SK-N-SH (cell line): Measurements from ENCODE around the gene SCD5. TPM values are rescaled to one million over a fixed set of nuclear protein-coding genes. Genes with fewer than 3 reads are reported as not detected.

Source experiments
- CTCF ChIA-PET: fragments of 300-600, 350-600 bp; formaldehyde crosslinking; extraction: SDS; loops from one replicate; lab custom pipeline; 2021; lab: Yijun Ruan, JAX
- POLR2A ChIA-PET: fragments of 350-600 bp; sonication (Branson Sonifier 250); formaldehyde crosslinking; extraction: SDS; loops from one replicate; lab custom pipeline; 2020; ENCODE audit warnings: antibody characterized with exemption, inconsistent platforms; lab: Yijun Ruan, JAX
- DNase-seq: peaks from one replicate; pipeline ENCODE4 v3.0.0; 2012
- H2AFZ ChIP-seq: fragments of 200-600 bp; sonication (generic); 2 replicates; pipeline ENCODE4 v1.8.1; 2016; ENCODE audit warnings: antibody characterized with exemption, mild to moderate bottlenecking, low read depth
- H3F3A ChIP-seq: fragments of 200-600 bp; sonication (generic); replicated peaks from 2 replicates; pipeline ENCODE3; 2016; ENCODE audit warnings: antibody characterized with exemption, mild to moderate bottlenecking; ENCODE audit not compliant: insufficient read depth
- H3K27ac ChIP-seq, 2 experiments: fragments of 200-500 bp in 1 of 2; fragments of 200-600 bp in 1 of 2; sonication (Bioruptor generic) in 1 of 2; sonication (generic), shearing (Covaris generic) in 1 of 2; 2 replicates each; pipeline versions ENCODE4 v1.5.1 to v1.6.1; 2014 to 2016; ENCODE audit warnings: low read depth in 2 of 2, inconsistent platforms in 1 of 2, low read length in 1 of 2, mild to moderate bottlenecking in 1 of 2, mixed read lengths in 1 of 2
- H3K27me3 ChIP-seq: fragments of 200-600 bp; sonication (generic), shearing (Covaris generic); 2 replicates; pipeline ENCODE4 v1.6.1; 2016; ENCODE audit warnings: mixed run types; ENCODE audit not compliant: insufficient read depth
- H3K36me3 ChIP-seq, 2 experiments: fragments of 200-500 bp in 1 of 2; fragments of 200-600 bp in 1 of 2; sonication (Bioruptor generic) in 1 of 2; sonication (generic) in 1 of 2; replicated peaks in 1 of 2; 2 replicates each; pipeline versions ENCODE3 to v1.5.1; 2014 to 2016; ENCODE audit warnings: low read length in 1 of 2, mild to moderate bottlenecking in 1 of 2; ENCODE audit not compliant: insufficient read depth in 2 of 2, control insufficient read depth in 1 of 2
- H3K4me1 ChIP-seq, 2 experiments: fragments of 200-500 bp in 1 of 2; fragments of 200-600 bp in 1 of 2; sonication (Bioruptor generic) in 1 of 2; sonication (generic), shearing (Covaris generic) in 1 of 2; 2 replicates each; pipeline versions ENCODE4 v1.5.1 to v1.6.1; 2014 to 2016; ENCODE audit warnings: low read depth in 1 of 2, low read length in 1 of 2, mixed run types in 1 of 2; ENCODE audit not compliant: insufficient read depth in 2 of 2, control insufficient read depth in 1 of 2
- H3K4me2 ChIP-seq: fragments of 200-600 bp; sonication (generic), shearing (Covaris generic); 2 replicates; pipeline ENCODE4 v1.6.1; 2017; ENCODE audit warnings: mixed run types
- H3K4me3 ChIP-seq, 2 experiments: fragments of 200-500 bp in 1 of 2; fragments of 200-600 bp in 1 of 2; sonication (Bioruptor generic) in 1 of 2; sonication (generic), shearing (Covaris generic) in 1 of 2; 2 replicates each; pipeline versions ENCODE4 v1.5.1 to v1.8.1; 2014 to 2016; ENCODE audit warnings: low read depth in 2 of 2, inconsistent platforms in 1 of 2, low read length in 1 of 2, mild to moderate bottlenecking in 1 of 2, mixed read lengths in 1 of 2, moderate library complexity in 1 of 2
- H3K79me2 ChIP-seq: fragments of 200-600 bp; sonication (generic); 2 replicates; pipeline ENCODE4 v1.8.1; 2017; ENCODE audit warnings: mild to moderate bottlenecking; ENCODE audit not compliant: insufficient read depth
- H3K9ac ChIP-seq: fragments of 200-600 bp; sonication (generic); 2 replicates; pipeline ENCODE4 v1.6.1; 2017; ENCODE audit warnings: mixed run types
- H3K9me2 ChIP-seq: fragments of 200-600 bp; sonication (generic); 2 replicates; pipeline ENCODE4 v1.6.1; 2017; ENCODE audit warnings: mixed run types
- H3K9me3 ChIP-seq: fragments of 200-600 bp; sonication (generic); 2 replicates; pipeline ENCODE4 v1.6.1; 2017; ENCODE audit warnings: mixed run types, mild to moderate bottlenecking, moderate library complexity
- H4K20me1 ChIP-seq: fragments of 200-600 bp; sonication (generic); 2 replicates; pipeline ENCODE4 v1.6.1; 2017; ENCODE audit warnings: mild to moderate bottlenecking, mixed run types; ENCODE audit not compliant: insufficient read depth
- ELF1 ChIP-seq: IDR thresholded peaks from 2 replicates; pipeline ENCODE4 v1.4.0; 2012
- EZH2phosphoT487 ChIP-seq: fragments of 200-600 bp; sonication (generic); IDR thresholded peaks from 2 replicates; pipeline ENCODE4 v1.6.1; 2017; ENCODE audit warnings: low read depth, mixed run types, mild to moderate bottlenecking, antibody characterized with exemption, moderate library complexity, borderline replicate concordance
- FOXM1 ChIP-seq: IDR thresholded peaks from 2 replicates; pipeline ENCODE4 v1.4.0; 2012; ENCODE audit warnings: low read depth, mild to moderate bottlenecking
- GABPA ChIP-seq: IDR thresholded peaks from 2 replicates; pipeline ENCODE4 v1.4.0; 2012; ENCODE audit warnings: low read depth, mild to moderate bottlenecking
- IRF3 ChIP-seq: fragments of 150-350 bp; IDR thresholded peaks from 2 replicates; pipeline ENCODE4 v1.6.1; 2016; ENCODE audit warnings: mild to moderate bottlenecking, low read depth, low read length
- NFIC ChIP-seq: IDR thresholded peaks from 2 replicates; pipeline ENCODE4 v1.4.0; 2012; ENCODE audit warnings: borderline replicate concordance
- NRF1 ChIP-seq: IDR thresholded peaks from 2 replicates; pipeline ENCODE4 v1.6.1; 2012; ENCODE audit warnings: low read depth, mild to moderate bottlenecking, low read length
- POLR2AphosphoS5 ChIP-seq: IDR thresholded peaks from 2 replicates; pipeline ENCODE4 v1.6.1; 2012; ENCODE audit warnings: low read depth, low read length
- RAD21 ChIP-seq: IDR thresholded peaks from 2 replicates; pipeline ENCODE4 v1.6.1; 2012; ENCODE audit warnings: mild to moderate bottlenecking, low read length
- RCOR1 ChIP-seq: fragments of 150-350 bp; IDR thresholded peaks from 2 replicates; pipeline ENCODE4 v1.6.1; 2017; ENCODE audit warnings: antibody characterized with exemption, low read length
- REST ChIP-seq: IDR thresholded peaks from 2 replicates; pipeline ENCODE4 v1.6.1; 2012; ENCODE audit warnings: mild to moderate bottlenecking, low read depth, low read length, moderate library complexity
- SIN3A ChIP-seq: IDR thresholded peaks from 2 replicates; pipeline ENCODE4 v1.6.1; 2012; ENCODE audit warnings: low read depth, mild to moderate bottlenecking, low read length, moderate library complexity, borderline replicate concordance
- TEAD4 ChIP-seq: IDR thresholded peaks from 2 replicates; pipeline ENCODE4 v1.4.0; 2012; ENCODE audit warnings: mild to moderate bottlenecking, borderline replicate concordance; ENCODE audit not compliant: insufficient read depth
- USF1 ChIP-seq: IDR thresholded peaks from 2 replicates; pipeline ENCODE4 v1.4.0; 2012; ENCODE audit warnings: low read depth, borderline replicate concordance
- USF2 ChIP-seq: fragments of 150-350 bp; IDR thresholded peaks from 2 replicates; pipeline ENCODE4 v1.6.1; 2017; ENCODE audit warnings: antibody characterized with exemption, low read length, low read depth, borderline replicate concordance
- WGBS: methylation state at CpG from one replicate; pipeline ENCODE4 v1.1.6; 2017; ENCODE audit warnings: low lambda C conversion rate; 5-methylcytosine and 5-hydroxymethylcytosine counted together
- polyA plus RNA-seq, 3 experiments: library from polyadenylated mRNA; depleted of rRNA; stranded (reverse); fragments of >200 nt; gene quantifications; 2 replicates each; pipeline ENCODE4 v1.2.3, GENCODE V29; 2012

Gene SCD5
- polyA plus RNA-seq, 1 of the 3 experiments (the other 2 are of a cell fraction), result 23.7 TPM

- no peaks in the 10 kb centered on the region for H3K9me3 ChIP-seq
- peaks cover 0 to 5% of the 10 kb centered on the region in 2 experiments for H3K36me3 ChIP-seq
- no peak for DNase-seq
- no peaks in the 10 kb centered on the region; the same call in 1 of the 2 replicates for H4K20me1 ChIP-seq
- no peaks in the 10 kb centered on the region for H3K9me2 ChIP-seq
- no peak overlapping the region for H2AFZ ChIP-seq
- peaks cover 62% of the 10 kb centered on the region for H3K79me2 ChIP-seq
- H3K27me3 ChIP-seq, result no peaks in the 10 kb centered on the region
- CTCF ChIA-PET, result interaction anchor here (0.7 to 1.4 kb wide), 2 partner anchors 36 to 53 kb away, joined by 3 to 4 read pairs; no protein-coding TSS in a partner anchor
- TF ChIP-seq ELF1, result no peak
- no peak for TF ChIP-seq NFIC
- TF ChIP-seq GABPA, result no peak
- no peak for TF ChIP-seq IRF3
- TF ChIP-seq EZH2phosphoT487, result no peak
- no peak for TF ChIP-seq RAD21
- TF ChIP-seq NRF1, result no peak
- no peak for TF ChIP-seq USF2
- TF ChIP-seq USF1, result no peak
- no peak for TF ChIP-seq SIN3A
- no peak for TF ChIP-seq RCOR1
- no peak for TF ChIP-seq TEAD4
- TF ChIP-seq REST, result no peak
- TF ChIP-seq POLR2AphosphoS5, result no peak
- TF ChIP-seq FOXM1, result no peak
- TF ChIP-seq, all 33 proteins: peak for 0
- POLR2A ChIA-PET, result no interaction called here
- no peak overlapping the region for H3K9ac ChIP-seq
- H3K4me3 ChIP-seq, result no peak overlapping the region
- no peak overlapping the region for H3K27ac ChIP-seq
- H3F3A ChIP-seq, result no peaks in the 10 kb centered on the region
- no peak overlapping the region for H3K4me2 ChIP-seq
- peaks cover 7 to 9% of the 10 kb centered on the region in 2 experiments; a peak in 3 of 4 replicates for H3K4me1 ChIP-seq
- 85% methylated on average over 5 of the region's 5 CpGs for WGBS
Measured at GRCh38 chr4:82775243-82775642, 23.4 kb downstream of the SCD5 start.
